T1000 (cell line): ENCODE results near the gene LY6G5B.

Experiments used
- DNase-seq: peaks from one replicate; lab custom pipeline; 2025; ENCODE audit warnings: mixed read lengths; lab: John Stamatoyannopoulos, UW

LY6G5B gene

GRCh38 chr6:31715022-31715958, 45.5 kb downstream of the LY6G5B start, which contains the start of gene LY6G6D:
Gene LY6G6D (plus strand): TSS chr6:31715348. CDS start chr6:31715356, 8 bp downstream.
- no peak for DNase-seq

GRCh38 chr6:31717499-31718222, 47.9 kb downstream of the LY6G5B start:
- no peak for DNase-seq

- DNase-seq: no peak
Measured at GRCh38 chr6:31718265-31718664, 48.5 kb downstream of the LY6G5B start.

- DNase-seq: no peak
Measured at GRCh38 chr6:31719001-31719400, 49.2 kb downstream of the LY6G5B start.

GRCh38 chr6:31720196-31720770, 50.5 kb downstream of the LY6G5B start:
- DNase-seq: no peak

- DNase-seq: no peak
Measured at GRCh38 chr6:31721351-31722020, 51.7 kb downstream of the LY6G5B start, which contains the start of gene LY6G6C. Gene LY6G6C (minus strand): TSS chr6:31721746. CDS start chr6:31721679, 67 bp downstream.

- DNase-seq: no peak
Measured at GRCh38 chr6:31722173-31722572, 52.4 kb downstream of the LY6G5B start.
